GM21737 (cell line): Measurements from ENCODE around the gene PRSS22.

ENCODE experiments used
- ATAC-seq: cut with Tn5 transposase; IDR thresholded peaks from one replicate; pipeline ENCODE4 v1.9.1; 2021; ENCODE audit warnings: mild to moderate bottlenecking, moderate library complexity; ENCODE audit not compliant: unreplicated experiment

PRSS22 gene

GRCh38 chr16:2852731-2853507, 5.1 kb downstream of the PRSS22 start:
- ATAC-seq: no peak

- no peak for ATAC-seq
Observed at GRCh38 chr16:2852003-2852730, 5.8 kb downstream of the PRSS22 start.

GRCh38 chr16:2848933-2849725, 8.8 kb downstream of the PRSS22 start:
- ATAC-seq: no peak

- no peak for ATAC-seq
Observed at GRCh38 chr16:2846511-2847310, 11.3 kb downstream of the PRSS22 start.

- ATAC-seq: no peak
Observed at GRCh38 chr16:2845116-2845515, 12.9 kb downstream of the PRSS22 start.

GRCh38 chr16:2843526-2843925, 14.4 kb downstream of the PRSS22 start:
- ATAC-seq: no peak

- no peak for ATAC-seq
Observed at GRCh38 chr16:2842340-2843000, 15.5 kb downstream of the PRSS22 start.

GRCh38 chr16:2841606-2842339, 16.2 kb downstream of the PRSS22 start:
- no peak for ATAC-seq

GRCh38 chr16:2840914-2841313, 17.1 kb downstream of the PRSS22 start:
- no peak for ATAC-seq

- ATAC-seq: no peak
Observed at GRCh38 chr16:2839650-2840450, 18.1 kb downstream of the PRSS22 start.

- ATAC-seq: no peak
Observed at GRCh38 chr16:2838928-2839327, 19.0 kb downstream of the PRSS22 start.

- no peak for ATAC-seq
Observed at GRCh38 chr16:2836646-2837508, 21.1 kb downstream of the PRSS22 start.

GRCh38 chr16:2835638-2836493, 22.1 kb downstream of the PRSS22 start:
- ATAC-seq: no peak

GRCh38 chr16:2834968-2835367, 23.0 kb downstream of the PRSS22 start:
- ATAC-seq: no peak

- ATAC-seq: no peak
Observed at GRCh38 chr16:2833776-2834175, 24.2 kb downstream of the PRSS22 start.

- ATAC-seq: no peak
Observed at GRCh38 chr16:2831203-2831602, 26.8 kb downstream of the PRSS22 start.

GRCh38 chr16:2830355-2830695, 27.6 kb downstream of the PRSS22 start:
- no peak for ATAC-seq
